ENCODE results near the gene FHIT.

FHIT gene

GRCh38 chr3:60445446-60445845 is 805.8 kb downstream of the FHIT start:
- TF ChIP-seq GATA1 (IDR thresholded peaks at IDR 0.05; ENCODE audit: low read depth, low read length) (no peak), POLR2A (IDR thresholded peaks at IDR 0.05; ENCODE audit: low read length) (no peak)
- no peak for DNase-seq

- DNase-seq: no peak
Measured at GRCh38 chr3:60444898-60445437, 806.3 kb downstream of the FHIT start.

GRCh38 chr3:60440869-60441268 is 810.4 kb downstream of the FHIT start:
- TF ChIP-seq GATA1 (IDR thresholded peaks at IDR 0.05; ENCODE audit: low read depth, low read length) (no peak), POLR2A (IDR thresholded peaks at IDR 0.05; ENCODE audit: low read length) (no peak)
- DNase-seq: no peak

More at GRCh38 chr3:60444898-60445437, 806.3 kb downstream of the FHIT start:
- no peak for TF ChIP-seq GATA1 (IDR thresholded peaks at IDR 0.05; ENCODE audit: low read depth, low read length)
- TF ChIP-seq POLR2A (IDR thresholded peaks at IDR 0.05; ENCODE audit: low read length): no peak

- TF ChIP-seq POLR2A (IDR thresholded peaks at IDR 0.05; ENCODE audit: low read length): no peak
- TF ChIP-seq GATA1 (IDR thresholded peaks at IDR 0.05; ENCODE audit: low read depth, low read length): no peak
- DNase-seq: no peak
Measured at GRCh38 chr3:60435941-60436650, 815.2 kb downstream of the FHIT start.

GRCh38 chr3:60434950-60435349 is 816.3 kb downstream of the FHIT start:
- no peak for DNase-seq
- TF ChIP-seq POLR2A (IDR thresholded peaks at IDR 0.05; ENCODE audit: low read length): no peak

GRCh38 chr3:60434323-60434722 is 816.9 kb downstream of the FHIT start:
- DNase-seq: no peak
- TF ChIP-seq GATA1 (IDR thresholded peaks at IDR 0.05; ENCODE audit: low read depth, low read length) (no peak), POLR2A (IDR thresholded peaks at IDR 0.05; ENCODE audit: low read length) (no peak)

GRCh38 chr3:60431599-60431958 is 819.7 kb downstream of the FHIT start:
- TF ChIP-seq GATA1 (IDR thresholded peaks at IDR 0.05; ENCODE audit: low read depth, low read length): no peak
- no peak for TF ChIP-seq POLR2A (IDR thresholded peaks at IDR 0.05; ENCODE audit: low read length)
- no peak for DNase-seq

- DNase-seq: no peak
- TF ChIP-seq POLR2A (IDR thresholded peaks at IDR 0.05; ENCODE audit: low read length) (no peak), GATA1 (IDR thresholded peaks at IDR 0.05; ENCODE audit: low read depth, low read length) (no peak)
Measured at GRCh38 chr3:60430205-60430604, 821.0 kb downstream of the FHIT start.

GRCh38 chr3:60427109-60427508 is 824.1 kb downstream of the FHIT start:
- DNase-seq: no peak
- no peak for TF ChIP-seq GATA1 (IDR thresholded peaks at IDR 0.05; ENCODE audit: low read depth, low read length)
- TF ChIP-seq POLR2A (IDR thresholded peaks at IDR 0.05; ENCODE audit: low read length): no peak

GRCh38 chr3:60424942-60425341 is 826.3 kb downstream of the FHIT start:
- TF ChIP-seq POLR2A (IDR thresholded peaks at IDR 0.05; ENCODE audit: low read length) (no peak), GATA1 (IDR thresholded peaks at IDR 0.05; ENCODE audit: low read depth, low read length) (no peak)
- DNase-seq: no peak

- no peak for DNase-seq
Measured at GRCh38 chr3:60424034-60424433, 827.2 kb downstream of the FHIT start.

GRCh38 chr3:60423556-60423955 is 827.7 kb downstream of the FHIT start:
- no peak for TF ChIP-seq GATA1 (IDR thresholded peaks at IDR 0.05; ENCODE audit: low read depth, low read length)
- TF ChIP-seq POLR2A (IDR thresholded peaks at IDR 0.05; ENCODE audit: low read length): no peak
- no peak for DNase-seq

More at GRCh38 chr3:60424034-60424433, 827.2 kb downstream of the FHIT start:
- TF ChIP-seq GATA1 (IDR thresholded peaks at IDR 0.05; ENCODE audit: low read depth, low read length): no peak
- TF ChIP-seq POLR2A (IDR thresholded peaks at IDR 0.05; ENCODE audit: low read length): no peak

- no peak for DNase-seq
- TF ChIP-seq POLR2A (IDR thresholded peaks at IDR 0.05; ENCODE audit: low read length): no peak
- TF ChIP-seq GATA1 (IDR thresholded peaks at IDR 0.05; ENCODE audit: low read depth, low read length): no peak
Measured at GRCh38 chr3:60421749-60422446, 829.4 kb downstream of the FHIT start.

- TF ChIP-seq GATA1 (IDR thresholded peaks at IDR 0.05; ENCODE audit: low read depth, low read length) (no peak), POLR2A (IDR thresholded peaks at IDR 0.05; ENCODE audit: low read length) (no peak)
- DNase-seq: no peak
Measured at GRCh38 chr3:60417576-60417975, 833.7 kb downstream of the FHIT start.

GRCh38 chr3:60414011-60414410 is 837.2 kb downstream of the FHIT start:
- no peak for DNase-seq
- TF ChIP-seq GATA1 (IDR thresholded peaks at IDR 0.05; ENCODE audit: low read depth, low read length) (no peak), POLR2A (IDR thresholded peaks at IDR 0.05; ENCODE audit: low read length) (no peak)

All from erythroblast (primary cell).